Tongue (tissue), 2 donors: Measurements from ENCODE around the gene A3GALT2. TPM values are rescaled to one million over a fixed set of nuclear protein-coding genes. Genes with fewer than 3 reads are reported as not detected.

Experiments used
- small RNA-seq: library from RNA; depleted of rRNA; stranded (forward); fragments of <200 nt; gene quantifications from one replicate; pipeline ENCODE3, GENCODE V24; 2014; ENCODE audit warnings: low replicate concordance
- total RNA-seq: library from RNA; depleted of rRNA; stranded (reverse); fragments of >200 nt; gene quantifications from one replicate; pipeline ENCODE4 v1.2.3, GENCODE V29; 2014

A3GALT2 gene
- total RNA-seq, 1 donor from 2014 or later: not detected

Small RNA genes lying within 50 kb of the gene (small RNA-seq; reads per million reads assigned to genes)
- gene RN7SKP16: not detected

Other genes starting within 250 kb of the A3GALT2 start
- 3.8 TPM for gene AZIN2, start 239.9 kb downstream of the A3GALT2 start, total RNA-seq
- gene TRIM62, start 139.1 kb downstream of the A3GALT2 start, total RNA-seq: 4.4 TPM
- gene ZNF362, start 64.6 kb downstream of the A3GALT2 start, total RNA-seq: 11.4 TPM
- 75.1 TPM for gene PHC2, start 110.0 kb upstream of the A3GALT2 start, total RNA-seq
- 6.5 TPM for gene ZSCAN20, start 151.5 kb upstream of the A3GALT2 start, total RNA-seq